Chondrocyte (in vitro differentiated cells): ENCODE measurements around the gene CLMN. TPM values are rescaled to one million over a fixed set of nuclear protein-coding genes. Genes with fewer than 3 reads are reported as not detected.

Source experiments
- DNase-seq: peaks from one replicate; pipeline ENCODE4 v3.0.0; 2021; ENCODE audit warnings: mixed read lengths, low spot score
- H3K27ac Mint-ChIP-seq: one replicate; pipeline ENCODE4 v1.8.0; 2021; ENCODE audit warnings: mild to moderate bottlenecking, moderate library complexity, mixed read lengths; ENCODE audit not compliant: unreplicated experiment
- H3K27me3 Mint-ChIP-seq: 2 replicates; pipeline ENCODE4 v1.8.0; 2021; ENCODE audit warnings: low read depth, mixed read lengths
- H3K36me3 Mint-ChIP-seq: 2 replicates; pipeline ENCODE4 v1.8.0; 2021; ENCODE audit warnings: low read depth, mixed read lengths
- H3K4me1 Mint-ChIP-seq: 2 replicates; pipeline ENCODE4 v1.8.0; 2021; ENCODE audit warnings: low read depth, mild to moderate bottlenecking, mixed read lengths
- H3K4me3 Mint-ChIP-seq: one replicate; pipeline ENCODE4 v1.8.0; 2021; ENCODE audit warnings: mild to moderate bottlenecking, moderate library complexity, mixed read lengths; ENCODE audit not compliant: unreplicated experiment
- H3K9me3 Mint-ChIP-seq: 2 replicates; pipeline ENCODE4 v1.8.0; 2021; ENCODE audit warnings: low read depth, mixed read lengths
- total RNA-seq: library from RNA; stranded (reverse); gene quantifications from 3 replicates; pipeline ENCODE4 v1.2.1, GENCODE V29; 2021
- TF ChIP-seq, protein P1 (sequence below): fragments of 200-600 bp; sonication (generic); IDR thresholded peaks from 2 replicates; pipeline ENCODE4 v1.5.0; 2021; ENCODE audit warnings: antibody characterized with exemption, mild to moderate bottlenecking, moderate library complexity

The CLMN gene
- total RNA-seq, 1 donor from 2014 or later, result 7.3 TPM

- no peaks in the 10 kb centered on the region for H3K27me3 Mint-ChIP-seq
- H3K27ac Mint-ChIP-seq, result no peak overlapping the region
- H3K4me3 Mint-ChIP-seq, result no peak overlapping the region
- no peak for DNase-seq
- no peaks in the 10 kb centered on the region for H3K36me3 Mint-ChIP-seq
- no peaks in the 10 kb centered on the region for H3K4me1 Mint-ChIP-seq
- TF ChIP-seq, protein P1, sequence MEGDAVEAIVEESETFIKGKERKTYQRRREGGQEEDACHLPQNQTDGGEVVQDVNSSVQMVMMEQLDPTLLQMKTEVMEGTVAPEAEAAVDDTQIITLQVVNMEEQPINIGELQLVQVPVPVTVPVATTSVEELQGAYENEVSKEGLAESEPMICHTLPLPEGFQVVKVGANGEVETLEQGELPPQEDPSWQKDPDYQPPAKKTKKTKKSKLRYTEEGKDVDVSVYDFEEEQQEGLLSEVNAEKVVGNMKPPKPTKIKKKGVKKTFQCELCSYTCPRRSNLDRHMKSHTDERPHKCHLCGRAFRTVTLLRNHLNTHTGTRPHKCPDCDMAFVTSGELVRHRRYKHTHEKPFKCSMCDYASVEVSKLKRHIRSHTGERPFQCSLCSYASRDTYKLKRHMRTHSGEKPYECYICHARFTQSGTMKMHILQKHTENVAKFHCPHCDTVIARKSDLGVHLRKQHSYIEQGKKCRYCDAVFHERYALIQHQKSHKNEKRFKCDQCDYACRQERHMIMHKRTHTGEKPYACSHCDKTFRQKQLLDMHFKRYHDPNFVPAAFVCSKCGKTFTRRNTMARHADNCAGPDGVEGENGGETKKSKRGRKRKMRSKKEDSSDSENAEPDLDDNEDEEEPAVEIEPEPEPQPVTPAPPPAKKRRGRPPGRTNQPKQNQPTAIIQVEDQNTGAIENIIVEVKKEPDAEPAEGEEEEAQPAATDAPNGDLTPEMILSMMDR, result no peak
- peaks cover 22% of the 10 kb centered on the region for H3K9me3 Mint-ChIP-seq
These were observed 156.0 kb downstream of the CLMN start for GRCh38 chr14:95163666-95164065.

DNA sequence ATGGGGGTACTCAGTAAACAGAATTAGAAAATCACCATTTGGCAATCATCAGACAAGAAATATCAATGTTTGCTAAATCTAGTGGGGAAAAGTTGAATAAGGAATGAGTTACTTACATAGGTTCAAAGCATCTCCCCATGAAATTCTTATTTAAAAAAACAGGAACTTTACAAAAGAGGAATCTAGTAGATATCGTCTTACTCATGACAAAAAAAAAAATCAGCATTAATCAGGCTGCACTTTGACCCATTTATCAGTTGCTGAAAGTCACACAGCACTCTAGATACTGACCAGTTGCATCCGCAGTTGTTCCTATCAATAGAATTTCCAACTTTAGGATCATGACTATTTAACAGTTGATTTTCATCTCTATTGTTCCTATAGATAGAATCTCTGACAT lies 156.6 kb downstream of the CLMN start:
- no peak for DNase-seq
- Mint-ChIP-seq H3K4me3 (no peak overlapping the region), H3K36me3 (no peaks in the 10 kb centered on the region), H3K27me3 (no peaks in the 10 kb centered on the region), H3K27ac (no peak overlapping the region), H3K9me3 (peaks cover 21% of the 10 kb centered on the region), H3K4me1 (peaks cover 3% of the 10 kb centered on the region)
- TF ChIP-seq, protein P1, result no peak

GRCh38 chr14:95162641-95163040 lies 157.1 kb downstream of the CLMN start:
- TF ChIP-seq, protein P1, result no peak
- no peak for DNase-seq
- Mint-ChIP-seq H3K4me1 (peaks cover 7% of the 10 kb centered on the region), H3K9me3 (peaks cover 16% of the 10 kb centered on the region), H3K27ac (no peak overlapping the region), H3K27me3 (no peaks in the 10 kb centered on the region), H3K36me3 (no peaks in the 10 kb centered on the region), H3K4me3 (no peak overlapping the region)

DNA sequence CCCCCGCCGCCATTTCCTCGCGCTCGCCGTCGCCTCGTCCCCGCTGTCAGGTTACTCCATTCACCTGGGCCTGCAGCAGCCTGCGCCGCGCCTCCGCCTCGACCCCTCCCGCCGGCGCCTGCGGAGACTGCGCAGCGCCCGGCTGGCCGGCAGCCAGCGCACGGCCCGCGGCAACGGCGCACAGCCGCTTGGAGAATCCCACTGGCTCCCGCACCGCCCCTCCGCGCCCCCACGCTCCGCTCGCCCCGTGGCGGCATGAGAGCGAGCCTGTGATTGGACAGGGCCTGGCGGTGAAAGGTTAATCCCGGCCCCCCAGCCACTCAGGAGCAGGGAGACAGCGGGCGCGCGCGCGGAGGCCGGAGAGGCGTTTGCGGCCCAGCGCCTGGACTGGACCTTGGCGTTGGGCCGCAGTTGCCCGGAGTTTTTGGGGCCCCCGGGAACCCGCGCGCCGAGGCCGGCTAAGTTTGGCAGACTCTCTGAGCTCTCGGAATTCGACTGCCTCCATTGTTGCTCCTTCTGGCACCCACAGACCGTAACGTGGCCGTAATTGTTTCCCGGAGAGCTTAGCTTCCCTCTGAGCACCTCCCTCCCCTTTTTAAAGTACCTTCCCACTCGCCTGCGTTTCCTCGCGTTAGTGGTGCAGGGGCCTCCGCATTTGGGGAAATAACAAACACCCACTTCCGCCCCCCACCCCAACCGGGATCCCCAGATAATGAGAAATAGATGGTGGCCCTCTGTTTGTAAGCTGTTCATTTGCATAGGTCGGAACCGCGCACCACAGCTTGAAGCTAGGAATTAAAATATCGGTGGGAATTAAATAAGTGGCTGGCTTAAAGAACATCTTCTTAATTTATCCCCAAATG lies 162.2 kb downstream of the CLMN start, which contains the start of gene DICER1:
DICER1 (minus strand) TSS at position 203 of the 863 bp plus-strand sequence. CDS start 24,071 bp downstream, outside the sequence.
- Mint-ChIP-seq H3K9me3 (no peaks in the 10 kb centered on the region), H3K27ac (peak within 1 kb of the TSS; percentile 97), H3K36me3 (no peaks in the 10 kb centered on the region), H3K4me3 (peak within 1 kb of the TSS; percentile 84), H3K4me1 (peaks cover 38% of the 10 kb centered on the region), H3K27me3 (no peaks in the 10 kb centered on the region)
- TF ChIP-seq, protein P1, result no peak
- DNase-seq, result peak; percentile 99

DNA sequence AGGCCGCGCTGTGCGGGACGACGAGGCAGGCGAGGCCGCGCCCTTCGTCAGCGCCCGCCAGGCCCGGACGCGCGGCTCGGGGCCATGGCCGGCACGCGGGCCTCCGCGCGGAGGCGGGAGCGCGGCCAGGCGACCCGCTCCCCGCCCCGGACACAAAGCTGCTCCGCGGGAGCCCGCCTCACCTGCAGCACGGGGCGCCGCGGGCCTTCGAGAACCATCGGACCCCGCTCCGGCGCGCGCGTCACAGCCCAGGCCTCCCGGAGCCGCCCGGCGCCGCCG lies 162.7 kb downstream of the CLMN start:
- H3K4me1 Mint-ChIP-seq, result peaks cover 42% of the 10 kb centered on the region
- no peak overlapping the region for H3K27ac Mint-ChIP-seq
- TF ChIP-seq, protein P1, result no peak
- no peaks in the 10 kb centered on the region for H3K27me3 Mint-ChIP-seq
- no peak for DNase-seq
- no peaks in the 10 kb centered on the region for H3K9me3 Mint-ChIP-seq
- H3K4me3 Mint-ChIP-seq, result peak overlapping the region; percentile 81
- no peaks in the 10 kb centered on the region for H3K36me3 Mint-ChIP-seq
